HCT116 (cell line): ENCODE measurements around the gene C3orf20.

Source experiments
- CEBPB ChIP-seq: IDR thresholded peaks from 2 replicates; pipeline ENCODE4 v1.6.1; 2012; ENCODE audit warnings: low read depth
- EGR1 ChIP-seq: IDR thresholded peaks from 2 replicates; pipeline ENCODE4 v1.6.1; 2012; ENCODE audit warnings: low read depth
- EZH2 ChIP-seq: fragments of 200-600 bp; sonication (generic); IDR thresholded peaks from 2 replicates; pipeline ENCODE4 v1.6.1; 2017; ENCODE audit warnings: antibody characterized with exemption, mixed run types
- EZH2phosphoT487 ChIP-seq: fragments of 200-600 bp; IDR thresholded peaks from 2 replicates; pipeline ENCODE4 v1.6.1; 2018; ENCODE audit warnings: antibody characterized with exemption, borderline replicate concordance
- JUND ChIP-seq: IDR thresholded peaks from 2 replicates; pipeline ENCODE4 v1.6.1; 2012
- MAX ChIP-seq: IDR thresholded peaks from 2 replicates; pipeline ENCODE4 v1.6.1; 2012
- POLR2A ChIP-seq: IDR thresholded peaks from 2 replicates; pipeline ENCODE4 v1.7.0; 2011; ENCODE audit warnings: borderline replicate concordance; ENCODE audit not compliant: insufficient read depth, insufficient read length; ENCODE audit errors: extremely low read depth
- POLR2AphosphoS5 ChIP-seq: IDR thresholded peaks from 2 replicates; pipeline ENCODE4 v1.6.1; 2011; ENCODE audit warnings: mild to moderate bottlenecking, low read depth, low read length, moderate library complexity
- REST ChIP-seq: IDR thresholded peaks from 2 replicates; pipeline ENCODE4 v1.6.1; 2012; ENCODE audit warnings: low read depth
- YY1 ChIP-seq: IDR thresholded peaks from 2 replicates; pipeline ENCODE4 v1.6.1; 2011; ENCODE audit warnings: low read length, low read depth, moderate library complexity, mild to moderate bottlenecking; ENCODE audit not compliant: insufficient replicate concordance; ENCODE audit errors: extremely low read depth
- ZBTB33 ChIP-seq: IDR thresholded peaks from 2 replicates; pipeline ENCODE4 v1.6.1; 2011; ENCODE audit warnings: mild to moderate bottlenecking, low read length, moderate library complexity; ENCODE audit not compliant: insufficient replicate concordance; ENCODE audit errors: extremely low read depth
- TF ChIP-seq, protein P1 (sequence below), 3 experiments: fragments of 200-600 bp in 1 of 3; sonication (generic) in 1 of 3; IDR thresholded peaks in 2 of 3; conservative IDR thresholded peaks in 1 of 3; 2 replicates each; pipeline ENCODE4 v1.5.1; 2012 to 2017; ENCODE audit warnings: low read depth in 2 of 3, low read length in 2 of 3, antibody characterized with exemption in 1 of 3, borderline replicate concordance in 1 of 3, control low read depth in 1 of 3, mild to moderate bottlenecking in 1 of 3, mixed read lengths in 1 of 3, mixed run types in 1 of 3, moderate library complexity in 1 of 3; ENCODE audit not compliant: insufficient read depth in 1 of 3

GRCh38 chr3:14767245-14768051, 92.5 kb downstream of the C3orf20 start:
- TF ChIP-seq YY1 (no peak), EZH2 (no peak), POLR2A (no peak), JUND (no peak), EZH2phosphoT487 (no peak), ZBTB33 (no peak), MAX (no peak), EGR1 (no peak), REST (no peak), POLR2AphosphoS5 (no peak), CEBPB (no peak)
- TF ChIP-seq, protein P1, sequence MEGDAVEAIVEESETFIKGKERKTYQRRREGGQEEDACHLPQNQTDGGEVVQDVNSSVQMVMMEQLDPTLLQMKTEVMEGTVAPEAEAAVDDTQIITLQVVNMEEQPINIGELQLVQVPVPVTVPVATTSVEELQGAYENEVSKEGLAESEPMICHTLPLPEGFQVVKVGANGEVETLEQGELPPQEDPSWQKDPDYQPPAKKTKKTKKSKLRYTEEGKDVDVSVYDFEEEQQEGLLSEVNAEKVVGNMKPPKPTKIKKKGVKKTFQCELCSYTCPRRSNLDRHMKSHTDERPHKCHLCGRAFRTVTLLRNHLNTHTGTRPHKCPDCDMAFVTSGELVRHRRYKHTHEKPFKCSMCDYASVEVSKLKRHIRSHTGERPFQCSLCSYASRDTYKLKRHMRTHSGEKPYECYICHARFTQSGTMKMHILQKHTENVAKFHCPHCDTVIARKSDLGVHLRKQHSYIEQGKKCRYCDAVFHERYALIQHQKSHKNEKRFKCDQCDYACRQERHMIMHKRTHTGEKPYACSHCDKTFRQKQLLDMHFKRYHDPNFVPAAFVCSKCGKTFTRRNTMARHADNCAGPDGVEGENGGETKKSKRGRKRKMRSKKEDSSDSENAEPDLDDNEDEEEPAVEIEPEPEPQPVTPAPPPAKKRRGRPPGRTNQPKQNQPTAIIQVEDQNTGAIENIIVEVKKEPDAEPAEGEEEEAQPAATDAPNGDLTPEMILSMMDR (IDR thresholded peaks at IDR 0.05 in 2 of 3, conservative IDR thresholded peaks at IDR 0.05 in 1 of 3; ENCODE audit: borderline replicate concordance in 1 of 3, insufficient read depth in 1 of 3, low read depth in 2 of 3, low read length in 2 of 3) = no peak
